ENCODE data around the gene TRMT112. TPM values are rescaled to one million over a fixed set of nuclear protein-coding genes. Genes with fewer than 3 reads are reported as not detected.
"Not testable (repeated sequence)": the region's sequence is repeated elsewhere in the genome, so short reads cannot be mapped to it uniquely, and the experiment has no call there.

The TRMT112 gene
- polyA plus RNA-seq, 4 donors, result 214 to 270 (median 239) TPM

DNA sequence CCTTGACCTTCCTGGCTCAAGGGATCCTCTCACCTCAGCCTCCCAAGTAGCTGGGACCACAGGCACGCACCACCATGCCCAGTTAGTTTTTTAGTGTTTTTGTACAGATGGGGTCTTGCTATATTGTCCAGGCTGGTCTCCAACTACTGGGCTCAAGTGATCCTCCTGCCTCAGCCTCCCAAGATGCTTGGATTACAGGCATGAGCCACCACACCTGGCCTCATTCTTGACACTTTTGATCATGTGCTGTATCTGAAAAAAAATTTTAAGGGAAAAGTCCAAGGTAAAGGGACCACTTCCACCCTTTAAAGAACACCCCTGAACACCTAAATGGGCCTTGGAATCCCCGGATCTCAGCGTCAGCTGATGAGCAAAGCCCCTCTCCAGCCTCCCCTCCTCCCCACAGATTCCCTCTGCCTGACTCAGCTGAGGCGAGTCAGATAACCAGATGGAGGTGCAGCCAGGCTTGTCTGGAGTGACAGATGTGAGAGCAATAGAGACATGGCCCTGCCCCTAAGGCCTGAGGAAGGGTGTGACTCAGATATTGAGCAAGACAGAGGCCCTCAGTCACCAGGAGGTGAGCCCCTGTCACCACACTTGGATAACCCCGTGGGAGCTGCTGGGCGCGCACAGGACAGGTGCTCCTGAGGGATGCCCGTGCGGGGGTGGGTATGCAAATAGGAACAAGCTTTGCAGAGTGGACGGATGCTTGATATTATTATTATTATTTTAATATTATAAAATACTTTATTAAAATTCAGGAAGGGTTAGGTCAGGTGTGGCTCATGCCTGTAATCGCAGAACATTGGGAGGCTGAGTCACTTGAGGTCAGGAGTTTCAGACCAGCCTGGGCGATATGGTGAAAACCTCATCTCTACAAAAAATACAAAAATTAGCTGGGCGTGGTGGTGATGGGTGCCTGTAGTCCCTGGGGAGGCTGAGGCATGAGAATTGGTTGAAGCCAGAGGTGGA, 17.7 kb upstream of the TRMT112 start:
- no peak for DNase-seq (ENCODE audit: low read depth in 4 of 4, low spot score in 3 of 4)

- DNase-seq (ENCODE audit: low read depth in 4 of 4, low spot score in 3 of 4), result no peak
These were observed 16.2 kb upstream of the TRMT112 start for GRCh38 chr11:64333556-64333955.

GRCh38 chr11:64331569-64332371, 14.4 kb upstream of the TRMT112 start:
- no peak for DNase-seq (ENCODE audit: low read depth in 4 of 4, low spot score in 3 of 4)

- no peak for DNase-seq (ENCODE audit: low read depth in 4 of 4, low spot score in 3 of 4)
These were observed 13.5 kb upstream of the TRMT112 start for GRCh38 chr11:64330888-64331287.

GRCh38 chr11:64327993-64328392, 10.6 kb upstream of the TRMT112 start:
- no peak for DNase-seq (ENCODE audit: low read depth in 4 of 4, low spot score in 3 of 4)

DNA sequence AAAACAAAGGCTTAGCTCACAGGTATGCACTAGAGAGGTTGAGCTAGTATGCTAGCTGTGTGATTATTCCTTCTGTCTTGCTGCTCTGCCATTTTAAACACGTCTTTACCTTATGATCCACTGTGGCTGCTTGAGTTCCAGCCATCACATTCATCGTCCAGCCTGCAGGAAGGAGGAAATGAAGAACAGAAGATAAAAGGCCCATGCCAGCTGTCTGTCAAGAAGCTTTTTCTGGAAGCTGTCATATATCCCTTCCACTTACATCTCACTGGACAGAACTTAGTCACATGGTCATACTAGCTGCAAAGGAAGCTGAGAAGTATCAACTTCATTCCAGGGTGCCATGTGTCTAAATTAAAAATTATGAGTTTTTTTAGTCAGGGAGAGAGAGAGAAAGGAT, 10.0 kb upstream of the TRMT112 start:
- no peak for DNase-seq (ENCODE audit: low read depth in 4 of 4, low spot score in 3 of 4)

GRCh38 chr11:64324692-64325469, 7.5 kb upstream of the TRMT112 start:
- no peak for DNase-seq (ENCODE audit: low read depth in 4 of 4, low spot score in 3 of 4)

DNA sequence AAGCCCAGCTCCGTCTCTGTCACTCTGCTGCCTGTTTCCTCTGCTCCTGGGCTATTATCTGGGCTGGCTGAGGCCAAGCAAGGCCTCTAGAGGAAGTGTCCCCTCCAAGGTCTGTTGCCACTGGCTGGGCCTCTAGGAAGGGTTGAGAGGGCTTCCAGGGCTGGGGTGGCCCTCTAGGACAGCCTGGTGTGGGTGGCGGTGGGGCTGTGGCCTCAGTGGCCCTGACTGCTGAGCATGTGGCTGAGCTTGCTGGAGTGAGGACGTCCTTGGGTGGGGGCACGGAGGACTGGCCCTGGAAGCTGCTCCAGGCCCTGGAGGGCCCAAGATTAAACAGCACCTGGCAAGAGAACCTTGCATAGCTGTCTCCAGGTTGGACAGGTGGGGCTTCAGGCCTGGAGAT, 6.6 kb upstream of the TRMT112 start:
- not testable (repeated sequence) for DNase-seq (ENCODE audit: low read depth in 4 of 4, low spot score in 3 of 4)

DNA sequence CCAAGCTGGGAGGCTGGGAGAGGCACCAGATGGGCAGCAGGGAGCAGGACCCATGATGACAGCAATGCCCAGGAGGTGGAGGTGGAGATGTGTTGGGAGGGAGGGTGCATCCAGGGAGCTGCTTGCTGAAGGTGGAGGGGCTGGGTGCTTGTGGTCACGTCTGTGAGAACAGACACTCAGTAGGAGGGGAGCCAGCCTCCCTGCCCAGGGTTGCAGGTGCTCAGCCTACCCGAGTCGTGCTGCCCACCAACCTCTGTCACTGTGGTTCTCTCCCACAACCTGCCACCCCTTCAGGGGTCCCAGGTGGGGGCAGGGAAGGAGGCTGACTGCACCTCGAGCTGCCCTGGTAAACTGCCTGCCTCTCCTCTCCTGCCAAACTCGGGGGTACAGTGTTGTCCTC, 6.0 kb upstream of the TRMT112 start:
- no peak for DNase-seq (ENCODE audit: low read depth in 4 of 4, low spot score in 3 of 4)

GRCh38 chr11:64322925-64323260, 5.5 kb upstream of the TRMT112 start:
- DNase-seq (ENCODE audit: low read depth in 4 of 4, low spot score in 3 of 4), result no peak

DNA sequence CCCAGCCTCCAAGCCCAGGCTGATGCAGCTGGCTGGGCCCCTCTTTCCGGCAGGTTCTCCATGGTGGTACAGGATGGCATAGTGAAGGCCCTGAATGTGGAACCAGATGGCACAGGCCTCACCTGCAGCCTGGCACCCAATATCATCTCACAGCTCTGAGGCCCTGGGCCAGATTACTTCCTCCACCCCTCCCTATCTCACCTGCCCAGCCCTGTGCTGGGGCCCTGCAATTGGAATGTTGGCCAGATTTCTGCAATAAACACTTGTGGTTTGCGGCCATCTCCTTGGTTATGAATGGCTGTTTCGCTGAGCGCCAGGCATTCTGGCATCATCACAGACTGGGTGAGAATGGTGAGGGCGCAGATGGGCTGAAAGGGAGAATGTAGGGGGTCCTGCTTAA, 4.2 kb upstream of the TRMT112 start:
- DNase-seq (ENCODE audit: low read depth in 4 of 4, low spot score in 3 of 4), result no peak

DNA sequence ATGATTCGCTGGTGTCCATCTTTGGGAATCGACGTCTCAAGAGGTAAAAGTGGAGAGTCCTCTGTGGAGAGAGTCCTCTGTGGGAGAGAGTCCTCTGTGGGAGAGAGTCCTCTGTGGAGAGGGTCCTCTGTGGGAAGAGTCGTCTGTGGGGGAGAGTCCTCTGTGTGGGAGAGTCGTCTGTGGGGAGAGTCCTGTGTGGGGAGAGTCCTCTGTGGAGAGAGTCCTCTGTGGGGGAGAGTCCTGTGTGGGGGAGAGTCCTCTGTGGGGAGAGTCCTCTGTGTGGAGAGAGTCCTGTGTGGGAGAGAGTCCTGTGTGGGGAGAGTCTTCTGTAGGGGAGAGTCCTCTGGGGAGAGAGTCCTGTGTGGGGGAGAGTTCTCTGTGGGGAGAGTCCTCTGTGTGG, 3.7 kb upstream of the TRMT112 start:
- no peak for DNase-seq (ENCODE audit: low read depth in 4 of 4, low spot score in 3 of 4)

GRCh38 chr11:64320556-64320955, 3.2 kb upstream of the TRMT112 start:
- no peak for DNase-seq (ENCODE audit: low read depth in 4 of 4, low spot score in 3 of 4)

DNA sequence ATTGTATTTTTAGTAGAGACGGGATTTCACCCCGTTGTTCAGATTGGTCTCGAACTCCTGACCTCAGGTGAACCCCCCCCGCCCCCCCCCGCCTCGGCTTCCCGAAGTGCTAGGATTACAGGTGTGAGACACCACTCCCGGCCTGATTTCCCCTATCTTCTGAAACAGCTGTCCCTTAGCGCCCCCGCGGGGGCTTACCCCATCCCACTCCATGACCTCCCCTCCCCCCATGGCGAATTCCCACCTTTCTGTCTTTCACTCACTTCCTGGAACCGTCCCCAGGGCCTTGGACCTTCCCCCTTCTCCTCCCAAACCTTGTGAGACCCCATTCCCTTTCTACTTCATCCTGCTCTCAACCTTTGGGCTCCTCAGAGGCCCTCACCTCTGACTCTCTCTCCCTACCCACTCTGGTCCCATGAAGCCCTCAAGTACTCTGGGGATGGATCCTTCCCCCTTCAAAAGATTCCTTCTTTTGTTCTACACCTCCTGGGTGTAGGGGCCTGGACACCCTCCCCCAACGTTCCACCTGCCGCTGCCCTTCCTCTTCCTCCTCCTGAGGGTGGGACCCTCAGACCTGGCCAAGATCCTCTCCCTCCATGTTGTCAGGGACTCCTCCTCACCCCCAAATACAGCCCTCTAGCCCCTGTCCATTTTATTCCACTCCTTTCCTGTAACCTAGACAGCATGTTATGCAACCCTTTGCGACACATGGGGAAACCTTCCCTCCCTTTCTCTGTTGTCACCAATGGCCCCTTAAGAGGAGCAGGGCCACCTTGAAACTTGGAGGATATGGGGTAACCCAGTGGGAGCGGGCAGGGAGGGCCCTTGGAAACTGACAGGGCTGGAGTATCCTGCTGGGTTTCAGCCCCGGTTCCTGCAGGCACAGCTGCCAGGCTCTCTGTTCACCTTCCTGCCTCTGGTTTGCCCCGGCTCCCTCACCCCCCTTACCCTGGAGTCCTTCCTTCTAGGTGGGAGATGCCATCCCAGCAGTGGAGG, 1.7 kb upstream of the TRMT112 start:
- no peak for DNase-seq (ENCODE audit: low read depth in 4 of 4, low spot score in 3 of 4)

DNA sequence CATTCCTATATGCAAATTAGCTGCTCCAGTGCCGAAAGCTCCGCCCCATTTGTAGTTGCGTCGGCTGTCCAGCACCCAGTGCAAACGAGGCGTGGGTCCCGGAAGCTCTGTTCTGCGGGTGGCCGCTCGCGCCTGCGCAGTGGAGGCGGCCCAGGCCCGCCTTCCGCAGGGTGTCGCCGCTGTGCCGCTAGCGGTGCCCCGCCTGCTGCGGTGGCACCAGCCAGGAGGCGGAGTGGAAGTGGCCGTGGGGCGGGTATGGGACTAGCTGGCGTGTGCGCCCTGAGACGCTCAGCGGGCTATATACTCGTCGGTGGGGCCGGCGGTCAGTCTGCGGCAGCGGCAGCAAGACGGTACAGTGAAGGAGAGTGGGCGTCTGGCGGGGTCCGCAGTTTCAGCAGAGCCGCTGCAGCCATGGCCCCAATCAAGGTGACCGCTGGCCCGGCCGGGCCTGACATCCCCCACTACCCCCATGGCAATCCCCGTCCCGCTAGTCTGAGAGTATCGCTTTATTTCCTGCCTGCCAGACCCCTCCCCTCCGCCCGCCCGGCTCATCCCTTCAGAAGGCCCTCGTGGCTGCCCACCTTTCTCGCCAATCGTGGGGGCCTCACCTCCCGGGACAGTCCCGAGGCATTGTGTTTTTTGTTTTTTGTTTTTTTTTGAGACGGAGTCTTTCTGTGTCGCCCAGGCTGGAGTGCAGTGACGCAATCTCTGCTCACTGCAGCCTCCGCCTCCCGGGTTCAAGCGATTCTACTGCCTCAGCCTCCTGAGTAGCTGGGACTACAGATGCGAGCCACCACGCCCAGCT, 804 bp upstream of the TRMT112 start, which contains the start of gene PRDX5:
Gene PRDX5 (plus strand): TSS at position 161 of the 805 bp plus-strand sequence. CDS start 95 bp downstream, at position 256.
- DNase-seq (ENCODE audit: low read depth in 4 of 4, low spot score in 3 of 4), result peak; percentile 88 to 93 (median 90)

- no peak for DNase-seq (ENCODE audit: low read depth in 4 of 4, low spot score in 3 of 4)
These were observed 561 bp downstream of the TRMT112 start for GRCh38 chr11:64316672-64317324.

DNA sequence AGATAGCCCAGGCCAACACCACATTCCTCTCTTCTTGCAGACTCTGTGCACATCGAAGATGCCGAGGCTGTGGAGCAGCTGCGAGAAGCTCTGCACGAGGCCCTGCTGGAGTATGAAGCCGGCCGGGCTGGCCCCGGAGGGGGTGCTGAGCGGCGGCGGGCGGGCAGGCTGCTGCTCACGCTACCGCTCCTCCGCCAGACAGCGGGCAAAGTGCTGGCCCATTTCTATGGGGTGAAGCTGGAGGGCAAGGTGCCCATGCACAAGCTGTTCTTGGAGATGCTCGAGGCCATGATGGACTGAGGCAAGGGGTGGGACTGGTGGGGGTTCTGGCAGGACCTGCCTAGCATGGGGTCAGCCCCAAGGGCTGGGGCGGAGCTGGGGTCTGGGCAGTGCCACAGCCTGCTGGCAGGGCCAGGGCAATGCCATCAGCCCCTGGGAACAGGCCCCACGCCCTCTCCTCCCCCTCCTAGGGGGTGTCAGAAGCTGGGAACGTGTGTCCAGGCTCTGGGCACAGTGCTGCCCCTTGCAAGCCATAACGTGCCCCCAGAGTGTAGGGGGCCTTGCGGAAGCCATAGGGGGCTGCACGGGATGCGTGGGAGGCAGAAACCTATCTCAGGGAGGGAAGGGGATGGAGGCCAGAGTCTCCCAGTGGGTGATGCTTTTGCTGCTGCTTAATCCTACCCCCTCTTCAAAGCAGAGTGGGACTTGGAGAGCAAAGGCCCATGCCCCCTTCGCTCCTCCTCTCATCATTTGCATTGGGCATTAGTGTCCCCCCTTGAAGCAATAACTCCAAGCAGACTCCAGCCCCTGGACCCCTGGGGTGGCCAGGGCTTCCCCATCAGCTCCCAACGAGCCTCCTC, 1.5 kb downstream of the TRMT112 start:
- DNase-seq (ENCODE audit: low read depth in 4 of 4, low spot score in 3 of 4), result not testable (repeated sequence)
